Stimulated activated CD4-positive, alpha-beta T cell treated with anti-CD3 and anti-CD28 coated beads, Interleukin-4, amount 100 ng/mL, for 4 hours (primary cell): ENCODE results near the gene SLITRK1.

Experiments used
- DNase-seq, 2 experiments: peaks; one replicate each; pipeline ENCODE4 v3.0.0-alpha.2; 2020

Gene SLITRK1

GRCh38 chr13:83865161-83866137 lies 16.8 kb downstream of the SLITRK1 start:
- no peak for DNase-seq

DNA sequence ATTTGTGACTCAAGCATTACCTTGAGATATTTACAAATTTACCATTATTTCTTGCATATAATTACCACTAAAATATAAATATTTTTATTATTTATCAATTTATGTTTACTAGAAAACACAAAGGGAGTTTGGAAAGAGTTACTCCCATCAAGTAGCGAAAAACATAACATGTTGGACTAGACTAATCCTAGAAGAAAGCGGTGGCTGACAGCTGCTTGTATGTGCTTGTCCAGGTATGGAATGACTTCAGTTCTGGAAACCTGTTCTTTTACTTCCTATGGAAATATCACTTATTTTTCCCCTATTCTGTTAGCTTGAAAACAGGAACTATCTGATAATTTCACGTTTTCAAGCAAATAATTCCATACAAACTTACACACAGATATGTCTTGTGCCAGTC lies 28.5 kb downstream of the SLITRK1 start:
- DNase-seq: no peak

- DNase-seq: no peak
Observed at GRCh38 chr13:83845106-83845505, 37.2 kb downstream of the SLITRK1 start.

DNA sequence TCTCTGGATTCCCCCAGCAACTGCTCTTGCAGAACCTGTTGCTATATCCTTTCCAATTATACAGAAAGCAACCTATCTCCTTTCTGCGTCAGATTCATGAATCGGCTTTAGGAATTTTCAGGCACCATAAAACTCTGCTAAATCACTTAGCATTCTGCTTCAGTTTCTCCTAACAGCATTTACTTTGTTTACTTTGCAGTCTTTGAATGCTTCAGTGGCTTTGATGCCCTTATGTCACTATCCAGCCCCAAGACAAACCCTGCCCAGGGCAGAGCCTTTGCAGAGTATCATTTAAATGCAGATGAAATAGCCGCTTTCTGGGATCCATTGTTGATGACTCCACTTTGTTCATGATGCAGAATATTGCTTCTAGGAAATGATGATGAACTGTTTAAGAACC lies 43.1 kb downstream of the SLITRK1 start:
- DNase-seq: no peak

GRCh38 chr13:83831796-83832195 lies 50.5 kb downstream of the SLITRK1 start:
- no peak for DNase-seq

DNA sequence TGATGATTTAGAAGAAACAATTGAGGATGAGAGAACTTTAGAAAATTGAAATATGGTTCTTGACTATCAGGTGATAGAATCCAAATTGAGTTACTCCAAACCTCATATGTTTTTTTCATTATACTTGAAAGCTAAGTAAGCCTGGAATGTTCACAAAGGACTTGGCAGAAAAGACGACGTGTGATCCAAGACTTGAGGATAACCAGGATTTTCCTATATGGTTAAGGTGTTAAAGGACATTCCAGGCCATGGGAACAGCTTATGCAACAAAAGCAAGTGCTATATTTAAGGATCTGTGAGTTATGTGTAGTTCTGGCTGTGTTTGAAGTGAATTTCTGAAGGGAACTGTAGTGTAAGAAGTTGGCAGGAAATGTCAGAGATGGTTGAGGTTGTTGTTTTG lies 52.5 kb downstream of the SLITRK1 start:
- DNase-seq: no peak

DNA sequence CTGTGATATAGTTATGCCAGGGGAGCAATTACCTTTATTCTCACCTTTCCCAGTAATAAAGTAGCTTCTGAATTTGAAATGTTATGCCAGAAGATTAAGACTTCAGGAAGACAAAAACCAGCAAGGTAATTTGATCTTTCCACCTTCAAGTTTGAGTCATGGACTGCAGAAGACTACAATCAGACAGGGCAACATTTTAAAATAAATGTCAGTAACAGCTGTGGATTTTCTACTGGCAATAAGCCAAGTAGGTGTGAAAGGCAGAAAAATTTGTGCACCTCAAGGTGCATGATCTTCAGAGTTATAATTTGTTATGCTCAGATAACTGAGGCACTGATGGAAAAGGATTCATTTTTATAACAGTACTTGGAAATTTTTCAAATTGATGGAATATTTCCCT lies 54.9 kb downstream of the SLITRK1 start:
- DNase-seq: no peak
